MM.1S (cell line): ENCODE measurements around the gene TMEM175.
A peak's percentile ranks its signal among the peaks of the same experiment; 100 is the strongest.
"Not testable (repeated sequence)": the region's sequence is repeated elsewhere in the genome, so short reads cannot be mapped to it uniquely, and the experiment has no call there.

Experiments used
- DNase-seq: peaks from one replicate; pipeline ENCODE4 v3.0.0-alpha.2; 2015
- H2AFZ ChIP-seq: fragments of 300-600 bp; sonication (generic); 2 replicates; pipeline ENCODE4 v1.6.0; 2016; ENCODE audit warnings: antibody characterized with exemption, low read length
- H3F3A ChIP-seq: fragments of 300-600 bp; sonication (generic); 2 replicates; pipeline ENCODE4 v1.6.1; 2016; ENCODE audit warnings: mild to moderate bottlenecking, antibody characterized with exemption, low read length, moderate library complexity, mixed read lengths; ENCODE audit not compliant: insufficient read depth
- H3K27ac ChIP-seq: fragments of 300-600 bp; sonication (generic); 2 replicates; pipeline ENCODE4 v1.5.1; 2016; ENCODE audit warnings: mild to moderate bottlenecking, low read length
- H3K27me3 ChIP-seq: fragments of 300-600 bp; sonication (generic); replicated peaks from 2 replicates; pipeline ENCODE4 v1.6.0; 2016; ENCODE audit warnings: low read length; ENCODE audit not compliant: insufficient read depth
- H3K36me3 ChIP-seq: fragments of 300-600 bp; sonication (generic); replicated peaks from 2 replicates; pipeline ENCODE4 v1.6.1; 2016; ENCODE audit warnings: mild to moderate bottlenecking, low read length, mixed read lengths; ENCODE audit not compliant: insufficient read depth
- H3K4me1 ChIP-seq: fragments of 300-600 bp; sonication (generic); 2 replicates; pipeline ENCODE4 v1.6.1; 2016; ENCODE audit warnings: low read length, mixed read lengths
- H3K4me2 ChIP-seq: fragments of 300-600 bp; sonication (generic); 2 replicates; pipeline ENCODE4 v1.6.0; 2016; ENCODE audit warnings: low read depth, low read length
- H3K4me3 ChIP-seq: fragments of 300-600 bp; sonication (generic); 2 replicates; pipeline ENCODE4 v1.5.1; 2016; ENCODE audit warnings: low read length, mixed read lengths
- H3K79me2 ChIP-seq: fragments of 300-600 bp; sonication (generic); 2 replicates; pipeline ENCODE4 v1.6.1; 2016; ENCODE audit warnings: mixed run types, low read length, mixed read lengths
- H3K9ac ChIP-seq: fragments of 300-600 bp; sonication (generic); 2 replicates; pipeline ENCODE4 v1.6.1; 2016; ENCODE audit warnings: low read length, mixed read lengths
- H3K9me2 ChIP-seq: fragments of 300-600 bp; sonication (generic); replicated peaks from 2 replicates; pipeline ENCODE4 v1.6.1; 2016; ENCODE audit warnings: mild to moderate bottlenecking, low read length, mixed read lengths; ENCODE audit not compliant: insufficient read depth
- H3K9me3 ChIP-seq: fragments of 300-600 bp; sonication (generic); replicated peaks from 2 replicates; pipeline ENCODE4 v1.6.1; 2016; ENCODE audit warnings: mild to moderate bottlenecking, low read length, mixed read lengths; ENCODE audit not compliant: insufficient read depth
- H4K20me1 ChIP-seq: fragments of 300-600 bp; sonication (generic); 2 replicates; pipeline ENCODE4 v1.6.1; 2016; ENCODE audit warnings: mild to moderate bottlenecking, low read length, moderate library complexity, mixed read lengths; ENCODE audit not compliant: insufficient read depth
- EZH2 ChIP-seq: fragments of 300-600 bp; sonication (generic); optimal IDR thresholded peaks from 2 replicates; pipeline ENCODE3; 2017; ENCODE audit warnings: low read depth, mild to moderate bottlenecking, antibody characterized with exemption, low read length, mixed read lengths
- EZH2phosphoT487 ChIP-seq: fragments of 300-600 bp; sonication (generic); IDR thresholded peaks from 2 replicates; pipeline ENCODE4 v1.6.1; 2018; ENCODE audit warnings: antibody characterized with exemption, low read length
- TF ChIP-seq, protein P1 (sequence below): fragments of 300-600 bp; sonication (generic); IDR thresholded peaks from 2 replicates; pipeline ENCODE4 v1.5.1; 2016; ENCODE audit warnings: antibody characterized with exemption, low read length, mixed read lengths

Gene TMEM175

DNA sequence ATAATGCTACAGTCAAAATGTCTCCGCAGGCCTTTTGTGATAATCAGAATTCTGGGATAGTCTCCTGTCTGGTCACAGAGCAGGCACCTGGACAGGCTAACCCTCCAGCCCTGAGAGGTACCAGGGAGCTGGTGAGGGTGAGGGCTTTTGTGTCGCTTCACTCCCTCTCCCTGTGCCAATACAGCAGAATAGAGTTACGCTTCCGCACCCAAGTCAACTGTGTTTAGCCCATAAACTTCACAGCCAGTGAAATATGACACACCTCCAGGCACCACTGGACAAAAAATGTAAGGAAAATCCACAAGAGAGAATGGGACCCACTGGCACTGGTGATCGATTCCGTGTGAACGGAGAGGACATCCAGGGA, 1.4 kb upstream of the TMEM175 start:
- TF ChIP-seq EZH2phosphoT487 (no peak), EZH2 (no peak)
- TF ChIP-seq, protein P1, sequence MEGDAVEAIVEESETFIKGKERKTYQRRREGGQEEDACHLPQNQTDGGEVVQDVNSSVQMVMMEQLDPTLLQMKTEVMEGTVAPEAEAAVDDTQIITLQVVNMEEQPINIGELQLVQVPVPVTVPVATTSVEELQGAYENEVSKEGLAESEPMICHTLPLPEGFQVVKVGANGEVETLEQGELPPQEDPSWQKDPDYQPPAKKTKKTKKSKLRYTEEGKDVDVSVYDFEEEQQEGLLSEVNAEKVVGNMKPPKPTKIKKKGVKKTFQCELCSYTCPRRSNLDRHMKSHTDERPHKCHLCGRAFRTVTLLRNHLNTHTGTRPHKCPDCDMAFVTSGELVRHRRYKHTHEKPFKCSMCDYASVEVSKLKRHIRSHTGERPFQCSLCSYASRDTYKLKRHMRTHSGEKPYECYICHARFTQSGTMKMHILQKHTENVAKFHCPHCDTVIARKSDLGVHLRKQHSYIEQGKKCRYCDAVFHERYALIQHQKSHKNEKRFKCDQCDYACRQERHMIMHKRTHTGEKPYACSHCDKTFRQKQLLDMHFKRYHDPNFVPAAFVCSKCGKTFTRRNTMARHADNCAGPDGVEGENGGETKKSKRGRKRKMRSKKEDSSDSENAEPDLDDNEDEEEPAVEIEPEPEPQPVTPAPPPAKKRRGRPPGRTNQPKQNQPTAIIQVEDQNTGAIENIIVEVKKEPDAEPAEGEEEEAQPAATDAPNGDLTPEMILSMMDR = no peak
- peaks cover 5% of the 10 kb centered on the region for H3K4me1 ChIP-seq
- H3K27me3 ChIP-seq = no peaks in the 10 kb centered on the region
- no peak for DNase-seq
- no peaks in the 10 kb centered on the region for H3K9me2 ChIP-seq
- no peak overlapping the region for H2AFZ ChIP-seq
- peak overlapping the region; percentile 86 for H3K4me2 ChIP-seq
- H3F3A ChIP-seq = peaks cover 2% of the 10 kb centered on the region; the same call in 1 of the 2 replicates
- H3K4me3 ChIP-seq = peak overlapping the region; percentile 98
- H3K79me2 ChIP-seq = peaks cover 59% of the 10 kb centered on the region
- no peaks in the 10 kb centered on the region for H4K20me1 ChIP-seq
- peak overlapping the region; percentile 98; the same call in 1 of the 2 replicates for H3K9ac ChIP-seq
- H3K36me3 ChIP-seq = no peaks in the 10 kb centered on the region
- no peak overlapping the region for H3K27ac ChIP-seq
- no peaks in the 10 kb centered on the region for H3K9me3 ChIP-seq

DNA sequence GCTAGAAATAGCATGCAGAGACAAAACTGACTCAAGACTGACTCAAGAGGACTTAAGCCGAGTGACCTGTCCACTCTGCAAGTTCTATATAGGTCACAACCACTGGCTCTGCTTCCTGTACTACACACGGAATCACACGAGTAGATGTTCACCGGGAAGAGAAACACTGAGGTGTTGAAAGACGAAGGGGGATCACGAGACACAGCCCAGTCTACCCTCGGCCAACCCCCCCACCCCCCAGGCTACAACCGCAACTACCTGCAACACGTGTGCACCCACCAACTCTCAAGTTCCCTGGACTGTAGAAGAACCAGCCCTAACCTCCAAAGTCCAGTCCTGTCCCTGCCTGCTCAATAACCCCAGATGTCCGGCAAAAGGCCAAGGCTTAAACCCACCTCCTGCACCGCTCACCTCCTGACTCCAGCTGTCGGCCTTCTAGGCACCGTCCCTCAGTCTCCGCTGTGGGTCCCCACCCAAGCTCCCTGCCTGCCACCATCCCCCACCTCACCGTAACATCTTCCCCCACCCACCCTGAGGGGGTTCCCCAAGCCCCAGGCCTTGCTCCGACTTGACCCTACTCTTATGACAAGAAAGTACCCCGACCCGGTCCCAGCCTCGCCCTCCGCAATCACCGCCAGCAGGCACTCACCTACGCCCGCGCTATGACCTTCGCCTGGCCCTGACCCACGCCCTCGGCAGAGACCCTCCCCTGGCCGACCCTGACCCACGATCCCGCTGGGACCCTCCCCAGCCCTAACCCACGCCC, 883 bp upstream of the TMEM175 start:
- Histone ChIP-seq H3F3A (peaks cover 7% of the 10 kb centered on the region), H3K9ac (peak overlapping the region; percentile 98), H3K36me3 (no peaks in the 10 kb centered on the region), H3K4me2 (peak overlapping the region; percentile 86), H4K20me1 (no peaks in the 10 kb centered on the region), H3K27me3 (no peaks in the 10 kb centered on the region), H3K9me3 (no peaks in the 10 kb centered on the region), H3K9me2 (no peaks in the 10 kb centered on the region), H3K27ac (peak overlapping the region; percentile 79), H3K4me1 (peaks cover 5% of the 10 kb centered on the region), H3K79me2 (peaks cover 53% of the 10 kb centered on the region), H2AFZ (peak overlapping the region; percentile 78), H3K4me3 (peak overlapping the region; percentile 98)
- no peak for DNase-seq
- TF ChIP-seq, protein P1 = no peak
- TF ChIP-seq EZH2 (no peak), EZH2phosphoT487 (no peak)

DNA sequence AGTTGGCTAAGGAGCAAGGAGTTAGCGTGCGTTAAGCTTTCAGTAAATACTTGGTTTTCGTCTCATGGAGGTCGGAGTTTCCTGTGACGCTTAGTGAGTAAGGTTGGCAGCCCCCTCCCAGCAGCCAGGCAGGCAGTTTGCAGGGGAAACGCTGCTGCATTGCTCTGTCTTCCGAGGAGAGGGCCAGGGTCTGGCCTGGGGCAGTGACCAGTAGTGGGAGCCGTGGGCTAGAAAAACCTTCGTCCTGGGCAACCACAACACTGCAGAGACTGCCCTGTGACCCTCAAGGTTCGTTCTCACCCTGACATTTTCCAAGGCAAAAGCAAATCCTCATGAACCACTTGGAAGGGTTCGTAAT, 432 bp downstream of the TMEM175 start:
- Histone ChIP-seq H4K20me1 (no peaks in the 10 kb centered on the region), H3K4me3 (peak overlapping the region; percentile 98), H3K27ac (peak overlapping the region; percentile 79; the same call in 1 of the 2 replicates), H3K79me2 (peaks cover 49% of the 10 kb centered on the region), H3K36me3 (no peaks in the 10 kb centered on the region), H3K4me2 (peak overlapping the region; percentile 69), H3K27me3 (no peaks in the 10 kb centered on the region), H3K9me2 (no peaks in the 10 kb centered on the region), H2AFZ (peak overlapping the region; percentile 83), H3K9ac (peak overlapping the region; percentile 98), H3F3A (peaks cover 8% of the 10 kb centered on the region), H3K4me1 (peaks cover 5% of the 10 kb centered on the region), H3K9me3 (no peaks in the 10 kb centered on the region)
- no peak for DNase-seq
- TF ChIP-seq EZH2 = no peak
- TF ChIP-seq, protein P1 = no peak; the same call in 1 of the 2 replicates
- no peak for TF ChIP-seq EZH2phosphoT487

DNA sequence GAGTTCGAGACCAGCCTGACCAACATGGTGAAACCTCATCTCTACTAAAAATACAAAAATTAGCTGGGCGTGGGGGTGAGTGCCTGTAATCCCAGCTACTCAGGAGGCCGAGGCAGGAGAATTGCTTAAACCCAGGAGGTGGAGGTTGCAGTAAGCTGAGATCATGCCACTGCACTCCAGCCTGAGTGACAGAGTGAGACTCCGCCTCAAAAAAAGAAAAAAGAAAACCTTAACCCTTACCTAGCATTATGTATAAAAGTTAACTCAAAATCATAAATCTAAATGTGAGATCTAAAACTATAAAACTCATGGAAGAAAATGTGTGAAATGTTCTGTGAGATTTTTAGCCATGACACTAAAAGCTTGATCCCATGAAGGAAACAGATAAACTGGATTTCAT, 7.2 kb downstream of the TMEM175 start:
- H3K27me3 ChIP-seq, H3K9me2 ChIP-seq, H3K4me1 ChIP-seq, H2AFZ ChIP-seq, H3K27ac ChIP-seq, H4K20me1 ChIP-seq, H3K36me3 ChIP-seq, H3K9ac ChIP-seq, H3F3A ChIP-seq, H3K4me2 ChIP-seq, H3K9me3 ChIP-seq, H3K4me3 ChIP-seq, H3K79me2 ChIP-seq, DNase-seq: not testable (repeated sequence)
